ENCODE measurements around the gene VSTM2B. TPM values are rescaled to one million over a fixed set of nuclear protein-coding genes. Genes with fewer than 3 reads are reported as not detected.

The VSTM2B gene
- total and polyA plus RNA-seq, 2 of the 13 experiments (the other 11 are each of a cell fraction or from before 2014, with no cell fraction given), result not detected

DNA sequence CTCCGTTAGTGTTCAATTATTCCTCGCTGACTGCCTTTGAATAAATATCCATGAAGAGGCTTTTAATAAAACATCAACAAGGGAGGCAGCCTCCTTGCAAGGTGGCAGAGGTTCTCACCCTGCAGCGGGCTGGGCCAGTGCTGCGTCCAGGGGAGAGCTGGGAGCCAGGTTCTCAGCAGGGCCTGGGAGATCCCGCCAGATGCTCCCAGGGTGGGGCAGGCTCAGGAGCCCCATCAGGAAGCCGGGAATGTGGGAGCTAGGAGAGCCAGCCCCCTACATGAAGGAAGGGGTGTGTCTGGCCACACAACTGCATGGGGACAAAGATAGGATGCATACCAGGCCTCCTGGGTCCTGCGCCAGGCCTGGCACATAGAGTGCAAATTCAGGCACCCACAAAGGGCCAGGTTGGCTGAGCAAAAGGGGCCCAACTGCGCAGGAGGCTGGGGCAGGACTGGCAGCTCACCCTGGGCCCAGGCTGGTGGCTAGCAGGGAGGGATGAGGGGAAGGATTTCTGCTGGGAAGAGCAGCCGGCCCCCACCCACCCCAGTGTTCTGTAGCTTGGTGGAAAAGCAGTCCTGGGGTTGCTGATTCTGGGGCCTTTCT is 22.8 kb downstream of the VSTM2B start (continued):
- TF ChIP-seq GPN1 (CRISPR knock-in tag; IDR thresholded peaks at IDR 0.05; ENCODE audit: borderline replicate concordance), result no peak
- no peak for TF ChIP-seq HOXA5 (CRISPR knock-in tag; IDR thresholded peaks at IDR 0.05)
- TF ChIP-seq, protein P1, sequence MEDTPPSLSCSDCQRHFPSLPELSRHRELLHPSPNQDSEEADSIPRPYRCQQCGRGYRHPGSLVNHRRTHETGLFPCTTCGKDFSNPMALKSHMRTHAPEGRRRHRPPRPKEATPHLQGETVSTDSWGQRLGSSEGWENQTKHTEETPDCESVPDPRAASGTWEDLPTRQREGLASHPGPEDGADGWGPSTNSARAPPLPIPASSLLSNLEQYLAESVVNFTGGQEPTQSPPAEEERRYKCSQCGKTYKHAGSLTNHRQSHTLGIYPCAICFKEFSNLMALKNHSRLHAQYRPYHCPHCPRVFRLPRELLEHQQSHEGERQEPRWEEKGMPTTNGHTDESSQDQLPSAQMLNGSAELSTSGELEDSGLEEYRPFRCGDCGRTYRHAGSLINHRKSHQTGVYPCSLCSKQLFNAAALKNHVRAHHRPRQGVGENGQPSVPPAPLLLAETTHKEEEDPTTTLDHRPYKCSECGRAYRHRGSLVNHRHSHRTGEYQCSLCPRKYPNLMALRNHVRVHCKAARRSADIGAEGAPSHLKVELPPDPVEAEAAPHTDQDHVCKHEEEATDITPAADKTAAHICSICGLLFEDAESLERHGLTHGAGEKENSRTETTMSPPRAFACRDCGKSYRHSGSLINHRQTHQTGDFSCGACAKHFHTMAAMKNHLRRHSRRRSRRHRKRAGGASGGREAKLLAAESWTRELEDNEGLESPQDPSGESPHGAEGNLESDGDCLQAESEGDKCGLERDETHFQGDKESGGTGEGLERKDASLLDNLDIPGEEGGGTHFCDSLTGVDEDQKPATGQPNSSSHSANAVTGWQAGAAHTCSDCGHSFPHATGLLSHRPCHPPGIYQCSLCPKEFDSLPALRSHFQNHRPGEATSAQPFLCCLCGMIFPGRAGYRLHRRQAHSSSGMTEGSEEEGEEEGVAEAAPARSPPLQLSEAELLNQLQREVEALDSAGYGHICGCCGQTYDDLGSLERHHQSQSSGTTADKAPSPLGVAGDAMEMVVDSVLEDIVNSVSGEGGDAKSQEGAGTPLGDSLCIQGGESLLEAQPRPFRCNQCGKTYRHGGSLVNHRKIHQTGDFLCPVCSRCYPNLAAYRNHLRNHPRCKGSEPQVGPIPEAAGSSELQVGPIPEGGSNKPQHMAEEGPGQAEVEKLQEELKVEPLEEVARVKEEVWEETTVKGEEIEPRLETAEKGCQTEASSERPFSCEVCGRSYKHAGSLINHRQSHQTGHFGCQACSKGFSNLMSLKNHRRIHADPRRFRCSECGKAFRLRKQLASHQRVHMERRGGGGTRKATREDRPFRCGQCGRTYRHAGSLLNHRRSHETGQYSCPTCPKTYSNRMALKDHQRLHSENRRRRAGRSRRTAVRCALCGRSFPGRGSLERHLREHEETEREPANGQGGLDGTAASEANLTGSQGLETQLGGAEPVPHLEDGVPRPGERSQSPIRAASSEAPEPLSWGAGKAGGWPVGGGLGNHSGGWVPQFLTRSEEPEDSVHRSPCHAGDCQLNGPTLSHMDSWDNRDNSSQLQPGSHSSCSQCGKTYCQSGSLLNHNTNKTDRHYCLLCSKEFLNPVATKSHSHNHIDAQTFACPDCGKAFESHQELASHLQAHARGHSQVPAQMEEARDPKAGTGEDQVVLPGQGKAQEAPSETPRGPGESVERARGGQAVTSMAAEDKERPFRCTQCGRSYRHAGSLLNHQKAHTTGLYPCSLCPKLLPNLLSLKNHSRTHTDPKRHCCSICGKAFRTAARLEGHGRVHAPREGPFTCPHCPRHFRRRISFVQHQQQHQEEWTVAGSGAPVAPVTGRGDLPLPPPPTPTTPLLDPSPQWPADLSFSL (CRISPR knock-in tag; IDR thresholded peaks at IDR 0.05), result no peak
- TF ChIP-seq HNRNPK (IDR thresholded peaks at IDR 0.05; ENCODE audit: low read depth, low read length, poor library complexity, severe bottlenecking), result no peak
- TF ChIP-seq SETDB1 (CRISPR knock-in tag; IDR thresholded peaks at IDR 0.05; ENCODE audit: borderline replicate concordance), result no peak
- no peak for TF ChIP-seq TGIF2 (CRISPR knock-in tag; IDR thresholded peaks at IDR 0.05)
- TF ChIP-seq NFRKB (IDR thresholded peaks at IDR 0.05), result no peak
- TF ChIP-seq ZNF34 (CRISPR knock-in tag; IDR thresholded peaks at IDR 0.05; ENCODE audit: borderline replicate concordance), result no peak
